Mammary epithelial cell (primary cell): ENCODE measurements around the gene FNDC5.
"Not testable (repeated sequence)": the region's sequence is repeated elsewhere in the genome, so short reads cannot be mapped to it uniquely, and the experiment has no call there.

Source experiments
- EZH2 ChIP-seq: IDR thresholded peaks from 2 replicates; pipeline ENCODE4 v1.6.1; 2012; ENCODE audit warnings: low read length, inconsistent platforms, borderline replicate concordance
- TF ChIP-seq, protein P1 (sequence below), 2 donors: IDR thresholded peaks in 1 of 2; conservative IDR thresholded peaks in 1 of 2; 2 replicates each; pipeline ENCODE4 v1.5.1; 2011 to 2012; ENCODE audit warnings: inconsistent platforms in 2 of 2, low read length in 2 of 2, mild to moderate bottlenecking in 2 of 2, control low read depth in 1 of 2, low read depth in 1 of 2; ENCODE audit not compliant: insufficient read depth in 1 of 2; ENCODE audit errors: extremely low read depth in 1 of 2

DNA sequence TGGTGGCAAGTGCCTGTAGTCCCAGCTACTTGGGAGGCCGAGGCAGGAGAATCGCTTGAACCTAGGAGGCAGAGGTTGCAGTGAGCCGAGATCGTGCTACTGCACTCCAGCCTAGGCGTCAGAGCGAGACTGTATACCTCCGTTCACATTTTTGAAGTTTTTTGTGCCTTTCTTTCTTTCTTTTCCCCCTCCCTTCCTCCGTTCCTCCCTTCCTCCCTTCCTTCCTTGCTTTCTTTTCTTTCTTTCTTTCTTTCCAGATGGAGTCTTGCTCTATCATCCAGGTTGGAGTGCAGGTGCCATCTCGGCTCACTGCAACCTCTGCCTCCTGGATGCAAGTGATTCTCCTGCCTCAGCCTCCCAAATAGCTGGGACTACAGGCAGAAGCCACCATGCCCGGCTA is 34.9 kb upstream of the FNDC5 start:
- TF ChIP-seq, protein P1, sequence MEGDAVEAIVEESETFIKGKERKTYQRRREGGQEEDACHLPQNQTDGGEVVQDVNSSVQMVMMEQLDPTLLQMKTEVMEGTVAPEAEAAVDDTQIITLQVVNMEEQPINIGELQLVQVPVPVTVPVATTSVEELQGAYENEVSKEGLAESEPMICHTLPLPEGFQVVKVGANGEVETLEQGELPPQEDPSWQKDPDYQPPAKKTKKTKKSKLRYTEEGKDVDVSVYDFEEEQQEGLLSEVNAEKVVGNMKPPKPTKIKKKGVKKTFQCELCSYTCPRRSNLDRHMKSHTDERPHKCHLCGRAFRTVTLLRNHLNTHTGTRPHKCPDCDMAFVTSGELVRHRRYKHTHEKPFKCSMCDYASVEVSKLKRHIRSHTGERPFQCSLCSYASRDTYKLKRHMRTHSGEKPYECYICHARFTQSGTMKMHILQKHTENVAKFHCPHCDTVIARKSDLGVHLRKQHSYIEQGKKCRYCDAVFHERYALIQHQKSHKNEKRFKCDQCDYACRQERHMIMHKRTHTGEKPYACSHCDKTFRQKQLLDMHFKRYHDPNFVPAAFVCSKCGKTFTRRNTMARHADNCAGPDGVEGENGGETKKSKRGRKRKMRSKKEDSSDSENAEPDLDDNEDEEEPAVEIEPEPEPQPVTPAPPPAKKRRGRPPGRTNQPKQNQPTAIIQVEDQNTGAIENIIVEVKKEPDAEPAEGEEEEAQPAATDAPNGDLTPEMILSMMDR (conservative IDR thresholded peaks at IDR 0.05 in 1 of 2, IDR thresholded peaks at IDR 0.05 in 1 of 2; ENCODE audit: extremely low read depth in 1 of 2, insufficient read depth in 1 of 2, low read depth in 1 of 2, low read length in 2 of 2): not testable (repeated sequence)
- not testable (repeated sequence) for TF ChIP-seq EZH2
